PC-3 (cell line): ENCODE results near the gene LAMTOR5. TPM values are rescaled to one million over a fixed set of nuclear protein-coding genes. Genes with fewer than 3 reads are reported as not detected.

Experiments used
- ATAC-seq: fragments of 200-7000 bp; cut with Tn5 transposase; 2 replicates; pipeline ENCODE4 v1.9.1; 2020; ENCODE audit warnings: mild to moderate bottlenecking, moderate library complexity
- BruUV-seq: library from RNA; stranded (reverse); fragments of 400-500 nt; replicated peaks from 2 replicates; lab custom pipeline; 2021; lab: Mats Ljungman, UMichigan
- CTCF ChIA-PET: fragments of 300-600 bp; sonication (Branson Sonifier 250); formaldehyde crosslinking; loops from one replicate; lab custom pipeline; 2022; ENCODE audit warnings: antibody characterized with exemption; lab: Charles Lee
- POLR2A ChIA-PET: fragments of 300-600 bp; sonication (Branson Sonifier 250); formaldehyde crosslinking; loops from one replicate; lab custom pipeline; 2022; ENCODE audit warnings: antibody characterized with exemption; ENCODE audit not compliant: unreplicated experiment; lab: Charles Lee
- DNase-seq: peaks from one replicate; pipeline ENCODE4 v3.0.0-alpha.2; 2015
- H2AFZ ChIP-seq: fragments of 300-600 bp; sonication (generic); 2 replicates; pipeline ENCODE4 v1.6.0; 2016; ENCODE audit warnings: antibody characterized with exemption, low read length
- H3F3A ChIP-seq: fragments of 300-600 bp; sonication (generic); one replicate; pipeline ENCODE4 v1.6.0; 2017; ENCODE audit warnings: antibody characterized with exemption, low read length, control low read depth, mild to moderate bottlenecking; ENCODE audit not compliant: unreplicated experiment
- H3K27ac ChIP-seq: fragments of 300-600 bp; sonication (generic); 2 replicates; pipeline ENCODE4 v1.5.1; 2016; ENCODE audit warnings: mild to moderate bottlenecking, low read length
- H3K27me3 ChIP-seq: fragments of 300-600 bp; sonication (generic); 2 replicates; pipeline ENCODE4 v1.6.1; 2016; ENCODE audit warnings: low read length, mixed read lengths
- H3K36me3 ChIP-seq: fragments of 300-600 bp; sonication (generic); 2 replicates; pipeline ENCODE4 v1.6.1; 2016; ENCODE audit warnings: low read depth, mixed run types, low read length, mixed read lengths
- H3K4me1 ChIP-seq: fragments of 300-600 bp; sonication (generic); 2 replicates; pipeline ENCODE4 v1.5.1; 2016; ENCODE audit warnings: low read length; ENCODE audit not compliant: insufficient read depth
- H3K4me2 ChIP-seq: fragments of 300-600 bp; sonication (generic); 2 replicates; pipeline ENCODE4 v1.6.0; 2016; ENCODE audit warnings: low read length
- H3K4me3 ChIP-seq: fragments of 300-600 bp; sonication (generic); 2 replicates; pipeline ENCODE4 v1.5.1; 2016; ENCODE audit warnings: mild to moderate bottlenecking, low read length, mixed read lengths
- H3K79me2 ChIP-seq: fragments of 300-600 bp; sonication (generic); 2 replicates; pipeline ENCODE4 v1.6.1; 2017; ENCODE audit warnings: low read length, mixed read lengths
- H3K9ac ChIP-seq: fragments of 300-600 bp; sonication (generic); 2 replicates; pipeline ENCODE4 v1.6.0; 2016; ENCODE audit warnings: mild to moderate bottlenecking, low read length
- H3K9me2 ChIP-seq: fragments of 300-600 bp; sonication (generic); replicated peaks from 2 replicates; pipeline ENCODE4 v1.6.1; 2016; ENCODE audit warnings: mixed run types, low read length, mixed read lengths
- H3K9me3 ChIP-seq: fragments of 300-600 bp; sonication (generic); 2 replicates; pipeline ENCODE4 v1.6.1; 2016; ENCODE audit warnings: low read length, mixed read lengths
- H4K20me1 ChIP-seq: fragments of 300-600 bp; sonication (generic); 2 replicates; pipeline ENCODE4 v1.6.1; 2016; ENCODE audit warnings: low read length, mixed read lengths
- CTCF ChIP-seq: fragments of 300-600 bp; sonication (generic); conservative IDR thresholded peaks from 2 replicates; pipeline ENCODE4 v1.5.1; 2017; ENCODE audit warnings: antibody characterized with exemption, low read depth, mild to moderate bottlenecking, low read length
- EZH2 ChIP-seq: fragments of 300-600 bp; sonication (generic); IDR thresholded peaks from one replicate; pipeline ENCODE4 v1.6.1; 2017; ENCODE audit warnings: antibody characterized with exemption, mild to moderate bottlenecking, low read length; ENCODE audit not compliant: unreplicated experiment
- EZH2phosphoT487 ChIP-seq: fragments of 300-600 bp; sonication (generic); IDR thresholded peaks from 2 replicates; pipeline ENCODE4 v1.6.1; 2018; ENCODE audit warnings: mild to moderate bottlenecking, antibody characterized with exemption, low read length, borderline replicate concordance
- intact Hi-C: fragments of 100-400 bp; cut with micrococcal nuclease; formaldehyde crosslinking; loops from 2 replicates; pipeline ENCODE4 v1.9.0; 2023
- total RNA-seq: library from RNA; depleted of rRNA; stranded (reverse); fragments of >200 nt; gene quantifications from 2 replicates; pipeline ENCODE4 v1.2.3, GENCODE V29; 2014

Gene LAMTOR5
- total RNA-seq, 1 experiment from 2014 or later = 143 TPM

GRCh38 chr1:110360431-110360830 is 47.1 kb downstream of the LAMTOR5 start:
- CTCF ChIA-PET = no interaction called here
- H3K79me2 ChIP-seq = peaks cover 91% of the 10 kb centered on the region

GRCh38 chr1:110356379-110356778 is 51.1 kb downstream of the LAMTOR5 start:
- no TSS peak for BruUV-seq
- CTCF ChIA-PET = no interaction called here

More at GRCh38 chr1:110360431-110360830, 47.1 kb downstream of the LAMTOR5 start:
- peaks cover 9% of the 10 kb centered on the region for H3F3A ChIP-seq
- no peaks in the 10 kb centered on the region for H3K9me2 ChIP-seq
- ATAC-seq = no peak
- peaks cover 18% of the 10 kb centered on the region for H3K4me1 ChIP-seq
- H2AFZ ChIP-seq = no peak overlapping the region
- peaks cover 12% of the 10 kb centered on the region; the same call in 1 of the 2 replicates for H3K36me3 ChIP-seq
- H3K27me3 ChIP-seq = no peaks in the 10 kb centered on the region
- no peaks in the 10 kb centered on the region for H3K9me3 ChIP-seq
- no peak overlapping the region for H3K4me2 ChIP-seq
- intact Hi-C loops = no loop called here
- peaks cover 27% of the 10 kb centered on the region; the same call in 1 of the 2 replicates for H4K20me1 ChIP-seq
- no TSS peak for BruUV-seq
- POLR2A ChIA-PET = no interaction called here
- TF ChIP-seq CTCF (no peak), EZH2 (no peak), EZH2phosphoT487 (no peak)
- H3K9ac ChIP-seq = no peak overlapping the region
- H3K27ac ChIP-seq = no peak overlapping the region
- no peak for DNase-seq
- no peak overlapping the region for H3K4me3 ChIP-seq

More at GRCh38 chr1:110356379-110356778, 51.1 kb downstream of the LAMTOR5 start:
- POLR2A ChIA-PET = no interaction called here
- H3K79me2 ChIP-seq = peaks cover 97% of the 10 kb centered on the region
- no peaks in the 10 kb centered on the region for H3K27me3 ChIP-seq
- no peaks in the 10 kb centered on the region for H3K9me2 ChIP-seq
- H3K4me1 ChIP-seq = peaks cover 23% of the 10 kb centered on the region
- H3K9ac ChIP-seq = no peak overlapping the region
- peaks cover 35% of the 10 kb centered on the region for H4K20me1 ChIP-seq
- H3K4me3 ChIP-seq = no peak overlapping the region; the same call in 1 of the 2 replicates
- H3K36me3 ChIP-seq = peaks cover 4% of the 10 kb centered on the region
- H3K4me2 ChIP-seq = peak overlapping the region; percentile 20
- H3K9me3 ChIP-seq = no peaks in the 10 kb centered on the region
- H2AFZ ChIP-seq = no peak overlapping the region
- TF ChIP-seq EZH2phosphoT487 (no peak), CTCF (no peak), EZH2 (no peak)
- intact Hi-C loops = loop anchor here (1.0 to 5.0 kb wide), 2 partner anchors 36 to 51 kb away; partner anchors contain the start of genes LAMTOR5 and SLC16A4
- H3F3A ChIP-seq = peaks cover 12% of the 10 kb centered on the region
- peak; percentile 93 for DNase-seq
- H3K27ac ChIP-seq = no peak overlapping the region
- ATAC-seq = peak; percentile 95
